22Rv1 (cell line): Measurements from ENCODE around the gene KANSL1.

ENCODE experiments used
- CTCF ChIP-seq: fragments of 450-650 bp; IDR thresholded peaks from 2 replicates; pipeline ENCODE4 v1.5.1; 2017; ENCODE audit warnings: mild to moderate bottlenecking
- ZFX ChIP-seq: fragments of 450-650 bp; IDR thresholded peaks from 2 replicates; pipeline ENCODE4 v1.6.1; 2017; ENCODE audit warnings: antibody characterized with exemption, borderline replicate concordance

- no peak for TF ChIP-seq ZFX
- TF ChIP-seq CTCF: no peak
These were observed 189.1 kb downstream of the KANSL1 start for GRCh38 chr17:46003907-46004748.
